Omental fat pad (tissue), 4 donors: ENCODE results near the gene ANO3. TPM values are rescaled to one million over a fixed set of nuclear protein-coding genes. Genes with fewer than 3 reads are reported as not detected.

Source experiments
- ATAC-seq: fragments of 150-250 bp; one replicate; pipeline ENCODE4 v1.9.1; 2016; ENCODE audit warnings: mild to moderate bottlenecking, moderate library complexity; ENCODE audit not compliant: low FRiP score
- DNase-seq: peaks from one replicate; pipeline ENCODE4 v3.0.0-alpha.2; 2019; ENCODE audit warnings: low spot score
- CTCF ChIP-seq, 3 donors: fragments of 450-650 bp; IDR thresholded peaks; one replicate each; pipeline ENCODE4 v1.5.1; 2016 to 2017; ENCODE audit warnings: antibody characterized with exemption in 3 of 3, mild to moderate bottlenecking in 3 of 3, moderate library complexity in 2 of 3
- total RNA-seq, 4 donors: library from RNA; depleted of rRNA; stranded (reverse); fragments of >200 nt; gene quantifications; one replicate each; pipeline ENCODE4 v1.1.0, GENCODE V29; 2016

ANO3 gene
- total RNA-seq, 4 donors from 2014 or later = 0.56 to 4.1 (median 1.6) TPM

- DNase-seq = no peak
- no peak for TF ChIP-seq CTCF (IDR thresholded peaks at IDR 0.05)
- no peak for ATAC-seq
Observed at GRCh38 chr11:26480041-26480440, 148.1 kb downstream of the ANO3 start.

GRCh38 chr11:26483108-26483507, 151.2 kb downstream of the ANO3 start:
- DNase-seq = no peak
- TF ChIP-seq CTCF (IDR thresholded peaks at IDR 0.05) = no peak
- ATAC-seq = no peak

- ATAC-seq (no peak), DNase-seq (no peak)
Observed at GRCh38 chr11:26490546-26490945, 158.6 kb downstream of the ANO3 start.

GRCh38 chr11:26493616-26494015, 161.7 kb downstream of the ANO3 start:
- DNase-seq (no peak), ATAC-seq (no peak)
- TF ChIP-seq CTCF (IDR thresholded peaks at IDR 0.05) = no peak

More at GRCh38 chr11:26490546-26490945, 158.6 kb downstream of the ANO3 start:
- no peak for TF ChIP-seq CTCF (IDR thresholded peaks at IDR 0.05)

GRCh38 chr11:26507229-26507628, 175.3 kb downstream of the ANO3 start:
- DNase-seq (no peak), ATAC-seq (no peak)
- no peak for TF ChIP-seq CTCF (IDR thresholded peaks at IDR 0.05)

GRCh38 chr11:26510164-26510563, 178.2 kb downstream of the ANO3 start:
- no peak for ATAC-seq
- TF ChIP-seq CTCF (IDR thresholded peaks at IDR 0.05) = no peak

GRCh38 chr11:26510756-26511155, 178.8 kb downstream of the ANO3 start:
- DNase-seq (no peak), ATAC-seq (no peak)
- TF ChIP-seq CTCF (IDR thresholded peaks at IDR 0.05) = no peak

More at GRCh38 chr11:26510164-26510563, 178.2 kb downstream of the ANO3 start:
- no peak for DNase-seq
